Measurements from ENCODE around the gene ELP5.

ELP5 gene

GRCh38 chr17:7282752-7283321 lies 30.8 kb downstream of the ELP5 start:
- no peak for TF ChIP-seq CTCF (IDR thresholded peaks at IDR 0.05)

- no peak for TF ChIP-seq CTCF (IDR thresholded peaks at IDR 0.05)
These were observed 31.6 kb downstream of the ELP5 start for GRCh38 chr17:7283471-7284216.

- TF ChIP-seq CTCF (IDR thresholded peaks at IDR 0.05): no peak
These were observed 32.9 kb downstream of the ELP5 start for GRCh38 chr17:7284911-7285310.

GRCh38 chr17:7285679-7286078 lies 33.7 kb downstream of the ELP5 start:
- no peak for TF ChIP-seq CTCF (IDR thresholded peaks at IDR 0.05)

- TF ChIP-seq CTCF (IDR thresholded peaks at IDR 0.05): no peak
These were observed 37.4 kb downstream of the ELP5 start for GRCh38 chr17:7289256-7290032.

- no peak for TF ChIP-seq CTCF (IDR thresholded peaks at IDR 0.05)
These were observed 38.2 kb downstream of the ELP5 start for GRCh38 chr17:7290166-7290565.

GRCh38 chr17:7290685-7291084 lies 38.7 kb downstream of the ELP5 start:
- no peak for TF ChIP-seq CTCF (IDR thresholded peaks at IDR 0.05)

Data from LNCAP (cell line).